HG03066 (cell line): ENCODE measurements around the gene ST3GAL4.
"Not testable (repeated sequence)": the region's sequence is repeated elsewhere in the genome, so short reads cannot be mapped to it uniquely, and the experiment has no call there.

Source experiments
- ATAC-seq: cut with Tn5 transposase; IDR thresholded peaks from one replicate; pipeline ENCODE4 v1.9.1; 2021; ENCODE audit warnings: low read depth; ENCODE audit not compliant: unreplicated experiment

ST3GAL4 gene

GRCh38 chr11:126345283-126345682 lies 10.2 kb upstream of the ST3GAL4 start:
- ATAC-seq, result no peak

- ATAC-seq, result no peak
These were observed 9.5 kb upstream of the ST3GAL4 start for GRCh38 chr11:126345759-126346585.

DNA sequence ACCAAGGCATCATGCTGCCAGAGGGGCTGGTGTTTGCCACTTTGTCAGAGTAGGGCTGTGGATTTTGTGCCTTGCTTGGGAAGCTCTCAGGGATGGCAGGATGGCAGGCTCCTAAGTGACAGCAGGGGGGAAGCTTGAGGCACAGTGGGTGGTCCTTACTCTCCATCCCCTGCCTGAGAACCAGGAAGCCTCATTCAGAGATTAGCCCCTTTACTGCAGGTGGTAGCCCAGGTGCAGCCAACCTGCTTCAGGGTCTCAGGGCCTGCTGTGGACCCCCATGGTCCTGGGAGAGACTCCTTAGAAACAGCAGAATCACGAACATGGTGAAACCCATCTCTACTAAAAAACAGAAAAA lies 8.9 kb upstream of the ST3GAL4 start:
- ATAC-seq, result no peak

- not testable (repeated sequence) for ATAC-seq
These were observed 8.5 kb upstream of the ST3GAL4 start for GRCh38 chr11:126346946-126347345.

DNA sequence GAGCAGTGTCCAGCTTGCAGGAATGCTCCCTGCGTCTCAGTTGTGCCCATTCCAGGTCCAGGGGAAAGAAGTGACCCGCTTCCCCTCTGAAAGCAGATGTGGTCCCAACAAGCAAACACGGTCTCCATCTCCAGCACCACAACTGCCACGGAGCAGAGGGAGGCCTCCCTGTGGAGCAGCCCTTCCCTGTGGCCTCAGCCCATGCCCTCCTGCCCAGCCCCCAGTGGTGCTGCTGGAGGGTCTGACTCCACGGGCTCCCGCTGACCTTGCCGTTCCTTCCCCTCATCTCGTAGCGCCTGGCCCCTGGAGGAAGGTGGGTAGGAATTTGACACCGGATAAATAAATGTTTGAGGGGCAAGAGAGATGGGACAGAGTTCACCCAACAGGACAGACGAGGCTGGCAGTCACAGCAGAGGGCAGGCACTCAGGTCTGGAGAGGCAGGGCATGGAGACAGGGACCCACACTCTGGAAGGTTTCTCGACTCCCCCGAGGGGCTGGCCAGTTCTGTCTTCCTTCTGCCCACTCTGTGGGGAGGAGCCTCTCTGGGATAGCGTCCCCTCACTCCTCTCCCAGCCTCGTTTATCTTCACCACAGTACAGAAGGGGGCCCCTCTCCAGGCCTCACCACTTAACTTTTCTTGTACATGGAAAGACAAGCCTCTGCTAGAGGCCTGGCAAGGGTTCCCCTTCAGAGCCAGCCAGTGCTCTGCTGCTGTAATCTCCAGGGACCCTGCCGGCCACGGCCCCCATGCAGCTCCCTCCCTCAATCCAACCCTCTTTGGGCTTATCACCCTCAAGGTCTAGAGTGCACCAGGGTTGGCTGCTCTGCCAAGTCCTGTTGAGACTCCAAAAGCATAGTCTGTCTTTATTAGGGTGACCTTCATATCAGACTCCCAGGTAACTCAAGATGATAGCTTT lies 7.5 kb upstream of the ST3GAL4 start:
- ATAC-seq, result no peak

DNA sequence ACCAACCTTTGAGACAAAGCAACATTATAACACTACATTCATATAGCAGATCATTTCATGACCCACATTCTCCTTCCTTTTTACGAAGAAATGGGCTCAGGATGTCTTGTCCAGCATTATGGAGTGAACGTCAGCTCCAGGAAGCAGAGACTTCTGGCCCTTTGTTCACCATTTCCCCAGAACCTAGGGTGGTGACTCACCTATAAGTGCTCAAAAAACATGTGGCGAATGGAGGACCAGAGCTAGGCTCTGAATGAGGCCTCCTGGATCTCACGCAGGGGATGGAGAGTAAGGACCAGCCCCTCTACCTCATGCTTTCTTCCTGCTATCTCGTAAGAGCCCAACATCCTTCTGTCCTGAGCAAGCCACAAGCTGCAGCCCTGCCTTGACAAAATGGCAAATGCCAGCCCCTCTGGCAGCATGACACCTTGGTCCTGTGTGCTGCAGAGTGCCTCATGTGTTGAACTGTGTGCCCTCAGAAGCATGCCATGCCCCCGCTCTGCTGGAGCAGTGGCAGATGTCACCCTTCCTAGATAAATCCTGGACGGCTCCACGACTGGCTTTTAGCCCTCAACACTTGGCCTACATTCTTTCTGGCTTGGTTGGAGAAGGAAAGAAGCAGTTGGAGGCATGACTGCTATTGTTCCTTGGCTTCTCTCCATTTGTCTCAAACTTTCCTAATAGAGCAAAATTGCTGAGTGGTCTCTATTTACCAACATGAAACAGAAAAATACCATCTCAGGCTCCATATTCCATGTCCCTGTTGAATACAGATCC lies 6.5 kb upstream of the ST3GAL4 start:
- no peak for ATAC-seq

DNA sequence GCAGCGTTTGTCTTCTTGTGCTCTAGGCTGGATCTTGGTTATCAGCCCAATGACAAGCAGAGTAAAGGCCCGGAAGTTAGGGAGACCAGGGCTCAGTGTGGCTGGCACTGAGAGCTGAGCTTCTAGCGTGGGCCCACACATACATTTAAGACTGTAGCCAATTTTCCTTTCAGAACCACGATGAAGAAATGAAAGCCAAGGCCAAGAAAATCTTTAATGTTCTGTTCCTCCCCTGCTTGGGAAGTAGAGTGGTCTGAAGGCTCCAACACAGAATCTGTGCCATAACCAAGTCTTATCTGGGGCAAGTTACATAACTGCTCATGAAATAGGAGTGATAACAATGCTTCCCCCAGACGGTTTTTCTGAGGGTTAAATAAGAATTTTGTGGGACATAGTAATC lies 4.7 kb upstream of the ST3GAL4 start:
- no peak for ATAC-seq

GRCh38 chr11:126352163-126352562 lies 3.3 kb upstream of the ST3GAL4 start:
- ATAC-seq, result no peak

DNA sequence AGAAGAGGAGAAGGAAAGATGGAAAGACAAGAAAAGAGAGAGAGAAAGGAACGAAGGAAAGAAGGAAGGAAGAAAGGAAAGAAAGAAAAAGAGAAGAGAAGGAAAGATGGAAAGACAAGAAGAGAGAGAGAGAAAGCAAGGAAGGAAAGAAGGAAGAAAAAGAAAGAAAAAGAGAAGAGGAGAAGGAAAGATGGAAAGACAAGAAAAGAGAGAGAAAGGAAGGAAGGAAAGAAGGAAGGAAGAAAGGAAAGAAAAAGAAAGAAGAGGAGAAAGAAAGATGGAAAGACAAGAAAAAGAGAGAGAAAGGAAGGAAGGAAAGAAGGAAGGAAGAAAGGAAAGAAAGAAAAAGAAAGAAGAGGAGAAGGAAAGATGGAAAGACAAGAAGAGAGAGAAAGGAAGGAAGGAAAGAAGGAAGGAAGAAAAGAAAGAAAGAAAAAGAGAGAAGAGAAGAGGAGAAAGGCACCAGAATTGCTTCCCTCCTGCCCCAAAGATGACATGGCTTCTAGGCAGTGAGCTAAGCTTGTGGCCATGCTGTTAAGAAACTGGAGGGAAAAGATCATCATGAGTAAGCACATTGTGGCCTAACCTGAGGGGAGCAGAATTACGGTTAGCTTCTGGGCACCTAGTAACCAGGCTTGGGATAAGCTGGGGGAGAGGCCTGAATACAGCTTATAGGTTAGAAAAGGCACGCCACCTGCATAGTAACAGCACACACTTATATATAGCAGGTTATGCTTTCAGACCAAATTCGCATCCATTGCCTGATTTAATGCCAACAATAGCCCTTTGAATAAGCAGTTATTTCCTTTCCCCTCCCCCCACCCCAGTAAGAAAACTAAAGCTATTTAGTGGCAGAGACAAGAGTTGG lies 2.3 kb upstream of the ST3GAL4 start:
- no peak for ATAC-seq

- peak; percentile 43 for ATAC-seq
These were observed 709 bp upstream of the ST3GAL4 start for GRCh38 chr11:126354631-126355323.

GRCh38 chr11:126355926-126356897 lies 726 bp downstream of the ST3GAL4 start:
- peak; percentile 14 for ATAC-seq

DNA sequence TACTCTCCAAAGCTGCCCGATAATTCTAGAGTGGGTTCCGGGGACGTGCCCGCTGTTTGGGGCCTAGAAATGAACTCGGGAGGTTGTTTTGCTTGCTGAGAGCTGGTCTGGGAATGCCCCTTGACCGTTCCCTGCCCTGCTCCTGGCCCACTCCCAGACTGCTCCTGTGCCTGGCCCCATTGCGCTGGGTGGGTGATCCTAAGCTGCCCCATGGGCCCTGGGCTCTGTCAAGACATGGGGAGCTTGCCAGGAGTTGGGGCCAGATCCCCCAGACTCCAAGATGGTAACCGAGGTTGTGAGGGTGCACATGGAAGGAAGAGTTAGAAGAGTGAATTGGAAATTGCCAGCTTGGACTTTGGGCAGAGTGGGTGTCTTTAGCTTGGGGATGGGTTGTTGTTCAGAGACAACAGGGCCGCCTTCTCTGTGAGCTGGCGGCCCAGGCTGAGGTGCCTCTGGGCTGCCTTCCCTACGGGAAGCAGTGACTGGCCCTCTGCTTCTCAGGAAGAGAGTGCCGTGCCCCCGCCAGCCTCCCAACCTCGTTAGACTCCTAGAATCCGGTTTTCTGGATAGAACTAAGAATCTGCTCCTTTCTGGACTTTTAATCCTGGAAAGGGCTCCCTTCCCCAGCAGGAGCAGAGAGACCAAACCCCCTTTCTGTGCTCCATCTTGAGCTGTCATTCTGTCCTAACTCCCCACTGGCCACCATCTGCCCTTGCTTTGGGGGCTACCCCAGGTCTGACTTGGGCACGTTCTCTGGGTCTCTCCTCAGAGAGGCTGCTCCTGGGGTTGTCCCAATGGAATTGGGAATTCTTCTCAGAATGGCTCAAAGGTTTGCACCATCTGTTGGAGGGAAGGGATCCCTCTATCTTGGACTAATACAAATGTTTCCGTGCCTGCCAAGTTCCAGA lies 1.8 kb downstream of the ST3GAL4 start:
- ATAC-seq, result no peak

DNA sequence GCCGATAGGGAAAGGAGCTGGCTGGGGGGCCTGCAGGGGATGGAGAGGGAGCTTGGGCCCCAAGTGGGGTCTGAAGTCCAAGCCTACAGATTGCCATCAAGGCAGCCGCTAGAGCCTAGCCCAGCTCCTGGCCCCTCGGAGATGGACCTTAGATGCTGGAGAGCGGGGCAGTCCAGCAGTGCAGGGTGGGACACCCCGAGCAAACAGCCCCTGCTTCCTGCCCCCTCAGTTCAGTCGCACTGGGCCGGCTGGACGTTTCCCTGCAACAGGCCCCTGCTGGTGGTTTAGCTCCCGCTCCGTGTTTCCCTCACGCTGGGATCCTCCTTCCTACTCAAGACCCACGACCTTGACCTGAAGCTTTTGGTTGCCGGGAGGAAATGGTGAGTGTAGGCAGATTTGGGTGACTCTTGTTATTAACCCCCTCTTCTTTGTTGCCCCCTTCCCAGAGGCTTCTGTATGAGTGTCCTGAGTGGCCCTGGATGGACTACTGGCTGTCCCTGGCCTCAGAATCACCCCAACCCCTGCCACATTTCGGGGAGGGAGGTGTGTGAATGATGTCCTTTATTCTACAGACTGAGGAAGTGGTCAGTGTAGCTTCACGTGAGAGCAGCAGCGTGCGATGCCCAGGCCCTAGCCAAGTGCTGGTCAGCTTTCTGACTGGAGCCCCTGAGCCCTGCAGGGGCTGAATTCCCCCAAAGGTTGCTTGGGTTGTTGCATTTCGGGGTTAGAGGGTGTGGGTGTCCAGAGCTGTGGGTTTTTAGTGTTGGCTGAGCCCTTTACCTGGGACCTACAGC lies 2.7 kb downstream of the ST3GAL4 start:
- no peak for ATAC-seq

DNA sequence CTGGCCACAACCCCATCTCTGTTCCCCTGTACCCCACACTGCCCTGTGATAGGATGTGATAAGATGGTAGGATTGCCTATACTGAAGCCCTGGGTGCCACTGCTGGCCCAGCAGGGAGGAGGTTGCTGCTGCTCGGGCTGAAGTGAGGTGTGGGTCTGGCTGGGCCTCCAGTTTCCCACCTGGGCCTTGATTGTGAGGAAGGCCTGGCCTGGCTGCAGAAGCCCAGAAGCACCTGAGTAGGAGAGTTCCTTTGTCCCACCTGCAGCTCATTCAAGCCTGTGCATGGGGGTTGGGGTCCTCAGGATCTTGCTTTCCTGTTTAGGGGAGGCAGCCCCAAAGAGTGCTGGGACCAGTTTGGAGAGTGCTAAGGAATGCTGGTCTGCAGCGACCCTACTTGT lies 3.3 kb downstream of the ST3GAL4 start:
- no peak for ATAC-seq

GRCh38 chr11:126359431-126360048 lies 4.1 kb downstream of the ST3GAL4 start:
- ATAC-seq, result no peak

DNA sequence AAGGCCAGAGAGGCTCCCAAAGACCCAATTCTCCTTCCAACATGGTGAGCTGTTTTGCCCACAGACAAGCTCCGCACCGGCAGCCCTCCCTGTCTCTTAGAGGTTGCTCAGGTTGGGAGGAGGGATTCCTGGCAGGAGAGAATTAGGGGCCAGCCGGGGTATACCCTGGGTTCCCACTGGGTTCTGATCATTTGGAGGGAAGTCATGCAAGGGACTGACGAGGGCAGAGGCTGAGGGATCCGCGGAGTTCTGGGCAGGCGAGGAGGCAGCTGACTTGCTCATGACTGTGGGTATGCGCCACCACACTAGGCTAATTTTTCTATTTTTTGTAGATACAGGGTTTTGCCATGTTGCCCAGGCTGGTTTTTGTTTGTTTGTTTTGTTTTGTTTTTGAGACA lies 4.6 kb downstream of the ST3GAL4 start:
- no peak for ATAC-seq
